Measurements from ENCODE around the gene LTBP1.

Gene LTBP1

DNA sequence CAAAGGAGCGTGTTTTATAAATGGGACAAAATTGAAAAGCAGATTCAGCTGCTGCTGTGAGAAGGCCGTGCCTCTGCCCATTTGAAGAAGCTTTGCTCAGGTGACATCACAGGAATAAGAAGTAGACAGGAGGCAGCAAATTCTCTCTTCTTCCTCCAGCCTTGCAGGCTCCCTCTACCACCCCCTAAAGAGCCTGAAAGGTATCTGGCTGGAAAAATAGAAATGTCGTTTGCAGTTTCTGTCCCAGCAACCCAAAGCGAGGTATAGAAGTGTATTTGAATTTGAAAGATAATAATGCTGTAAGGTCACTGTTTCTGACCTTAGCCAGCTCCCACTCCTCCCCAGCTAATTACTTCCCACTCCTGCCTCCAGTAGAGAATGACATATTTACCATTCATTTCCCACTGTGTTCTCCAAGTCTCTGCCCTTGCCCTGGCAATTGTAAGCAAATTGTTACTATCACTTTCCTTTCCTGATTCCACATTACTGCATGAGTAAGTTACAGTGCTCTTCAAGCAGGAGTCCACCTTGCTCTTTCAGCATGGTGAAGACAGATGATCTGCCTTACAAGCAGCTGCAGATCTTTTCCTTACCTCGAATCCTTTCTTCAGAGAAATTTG is 472.9 kb downstream of the LTBP1 start:
- no peak overlapping the region for H3K4me3 ChIP-seq (ENCODE audit: low read depth, low read length)
- TF ChIP-seq, protein P1, sequence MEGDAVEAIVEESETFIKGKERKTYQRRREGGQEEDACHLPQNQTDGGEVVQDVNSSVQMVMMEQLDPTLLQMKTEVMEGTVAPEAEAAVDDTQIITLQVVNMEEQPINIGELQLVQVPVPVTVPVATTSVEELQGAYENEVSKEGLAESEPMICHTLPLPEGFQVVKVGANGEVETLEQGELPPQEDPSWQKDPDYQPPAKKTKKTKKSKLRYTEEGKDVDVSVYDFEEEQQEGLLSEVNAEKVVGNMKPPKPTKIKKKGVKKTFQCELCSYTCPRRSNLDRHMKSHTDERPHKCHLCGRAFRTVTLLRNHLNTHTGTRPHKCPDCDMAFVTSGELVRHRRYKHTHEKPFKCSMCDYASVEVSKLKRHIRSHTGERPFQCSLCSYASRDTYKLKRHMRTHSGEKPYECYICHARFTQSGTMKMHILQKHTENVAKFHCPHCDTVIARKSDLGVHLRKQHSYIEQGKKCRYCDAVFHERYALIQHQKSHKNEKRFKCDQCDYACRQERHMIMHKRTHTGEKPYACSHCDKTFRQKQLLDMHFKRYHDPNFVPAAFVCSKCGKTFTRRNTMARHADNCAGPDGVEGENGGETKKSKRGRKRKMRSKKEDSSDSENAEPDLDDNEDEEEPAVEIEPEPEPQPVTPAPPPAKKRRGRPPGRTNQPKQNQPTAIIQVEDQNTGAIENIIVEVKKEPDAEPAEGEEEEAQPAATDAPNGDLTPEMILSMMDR (IDR thresholded peaks at IDR 0.05; ENCODE audit: borderline replicate concordance, insufficient read depth, low read depth, low read length), result no peak

DNA sequence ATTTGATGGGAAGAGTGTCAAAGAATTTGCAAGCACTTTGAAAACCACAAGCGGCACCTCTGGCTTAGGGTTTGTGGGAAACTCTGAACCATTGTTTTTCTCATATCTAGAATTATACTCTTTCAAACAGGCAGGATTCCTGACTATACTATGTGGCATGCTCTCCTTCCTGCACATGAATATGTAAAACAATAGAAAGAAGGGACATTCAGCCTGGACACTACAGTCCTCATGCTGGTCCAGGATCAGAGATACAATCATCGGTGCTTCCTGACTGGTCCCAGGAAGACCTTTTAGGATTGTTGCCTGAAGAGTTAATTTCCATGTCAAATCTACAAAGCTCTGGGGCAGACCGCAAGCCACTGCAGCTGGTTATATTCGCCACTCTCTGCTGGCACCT is 474.0 kb downstream of the LTBP1 start:
- H3K4me3 ChIP-seq (ENCODE audit: low read depth, low read length), result no peak overlapping the region
- TF ChIP-seq, protein P1 (IDR thresholded peaks at IDR 0.05; ENCODE audit: borderline replicate concordance, insufficient read depth, low read depth, low read length), result no peak

DNA sequence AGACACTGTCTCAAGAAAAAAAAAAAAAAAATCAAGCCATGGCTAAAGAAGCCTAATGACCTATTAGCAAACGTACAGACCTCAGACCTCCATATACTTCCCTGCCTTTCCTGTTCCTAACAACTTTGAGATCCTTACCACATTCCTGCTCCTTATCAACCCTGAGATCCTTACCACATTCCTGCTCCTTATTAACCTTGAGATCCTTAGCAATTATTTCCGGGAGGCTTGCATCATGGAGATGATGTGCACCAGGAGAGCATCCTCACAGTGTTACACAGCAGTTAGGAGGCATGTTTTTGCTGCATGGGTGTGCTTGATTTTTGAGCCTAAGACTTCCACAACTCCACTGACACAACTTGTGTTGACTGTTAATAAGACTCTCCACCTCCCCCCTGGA is 475.1 kb downstream of the LTBP1 start:
- TF ChIP-seq, protein P1 (IDR thresholded peaks at IDR 0.05; ENCODE audit: borderline replicate concordance, insufficient read depth, low read depth, low read length), result no peak
- H3K4me3 ChIP-seq (ENCODE audit: low read depth, low read length), result no peak overlapping the region

DNA sequence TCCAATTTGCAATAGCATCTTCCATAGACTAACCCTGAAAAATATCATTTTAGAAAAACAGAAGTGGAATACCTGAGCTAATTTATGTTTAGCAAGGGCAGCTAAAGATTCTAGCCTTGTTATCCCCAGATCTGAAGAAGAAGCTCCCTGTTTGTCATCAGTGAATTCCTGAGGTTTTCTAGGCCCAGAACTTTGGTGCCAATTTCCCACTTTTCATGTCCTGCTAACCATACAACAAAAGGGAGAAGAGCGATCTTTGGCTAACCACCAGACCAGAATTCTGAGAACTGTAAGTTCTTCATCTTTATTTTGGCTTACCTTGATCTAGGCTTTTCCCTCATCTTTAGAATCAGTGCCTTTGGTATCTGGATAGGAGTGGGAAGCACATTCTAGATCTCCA is 478.4 kb downstream of the LTBP1 start:
- TF ChIP-seq, protein P1 (IDR thresholded peaks at IDR 0.05; ENCODE audit: borderline replicate concordance, insufficient read depth, low read depth, low read length), result no peak
- H3K4me3 ChIP-seq (ENCODE audit: low read depth, low read length), result no peak overlapping the region

DNA sequence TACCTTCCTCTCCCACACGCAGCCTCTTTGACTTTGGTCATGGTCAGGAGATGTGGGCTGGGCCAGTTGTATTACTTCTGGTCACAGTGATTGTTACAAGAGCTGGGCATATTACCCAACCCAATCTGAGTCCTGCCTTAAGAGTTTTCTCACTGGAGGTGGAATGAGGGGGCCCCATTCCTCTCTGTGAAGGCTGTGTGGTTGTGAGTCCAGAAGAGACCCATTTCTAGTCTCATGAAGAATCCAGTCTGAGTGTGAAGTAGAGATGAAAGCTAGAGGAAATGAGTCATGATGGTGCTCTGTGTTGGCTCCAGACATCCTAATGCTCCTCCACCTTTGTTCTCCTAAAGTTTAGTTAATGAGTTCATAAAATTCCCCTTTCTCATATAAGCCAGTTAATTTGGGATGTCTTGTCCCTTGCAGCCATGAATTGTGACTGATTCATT is 478.9 kb downstream of the LTBP1 start:
- no peak overlapping the region for H3K4me3 ChIP-seq (ENCODE audit: low read depth, low read length)
- TF ChIP-seq, protein P1 (IDR thresholded peaks at IDR 0.05; ENCODE audit: borderline replicate concordance, insufficient read depth, low read depth, low read length), result no peak

DNA sequence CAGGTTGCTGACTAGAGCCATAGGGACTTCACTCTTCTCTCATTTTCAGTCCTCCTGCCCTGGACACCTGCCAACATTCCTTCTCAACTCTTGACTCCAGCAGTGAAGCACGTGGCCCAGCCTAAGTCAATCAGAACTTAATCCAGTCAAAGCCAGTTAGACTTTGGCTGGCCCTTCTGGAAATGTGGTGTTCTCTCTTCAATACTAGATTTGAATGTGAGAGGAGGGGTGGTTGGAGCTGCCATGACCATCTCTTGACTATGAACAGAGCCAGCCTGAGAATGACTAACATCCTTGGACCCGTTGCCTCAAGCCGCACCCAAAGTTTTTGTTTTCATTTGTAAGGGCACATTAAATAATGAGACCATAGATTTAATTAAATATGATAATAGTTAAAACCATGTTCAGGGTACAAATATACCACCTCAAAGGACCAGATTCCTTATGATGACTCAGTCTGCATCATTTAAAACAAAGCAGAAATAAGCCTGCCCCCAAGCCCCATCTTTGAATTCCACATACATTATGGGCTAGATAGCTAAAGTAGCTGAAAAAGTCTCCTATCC is 480.0 kb downstream of the LTBP1 start:
- TF ChIP-seq, protein P1 (IDR thresholded peaks at IDR 0.05; ENCODE audit: borderline replicate concordance, insufficient read depth, low read depth, low read length), result no peak
- H3K4me3 ChIP-seq (ENCODE audit: low read depth, low read length), result no peak overlapping the region

DNA sequence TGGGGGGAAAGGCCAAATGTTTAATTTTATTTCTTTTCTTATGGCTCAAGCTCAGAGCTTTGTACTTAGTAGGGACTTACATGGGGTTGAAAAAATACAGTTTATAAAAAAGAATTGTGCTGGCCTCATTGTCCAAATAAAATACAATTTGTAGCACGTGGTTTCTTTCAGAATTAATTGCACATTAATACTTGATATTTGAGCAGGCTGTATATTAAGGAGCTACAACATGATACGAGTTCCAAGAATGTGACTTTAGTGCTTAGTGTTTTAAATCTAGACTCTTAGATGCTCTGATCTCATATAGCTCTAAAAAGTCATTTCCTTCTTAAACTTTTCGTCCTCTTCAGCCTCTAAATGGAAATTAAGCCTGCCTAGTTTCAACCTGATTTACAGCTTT is 483.3 kb downstream of the LTBP1 start:
- TF ChIP-seq, protein P1 (IDR thresholded peaks at IDR 0.05; ENCODE audit: borderline replicate concordance, insufficient read depth, low read depth, low read length), result no peak

More for the DNA sequence above, 483.3 kb downstream of the LTBP1 start:
- no peak overlapping the region for H3K4me3 ChIP-seq (ENCODE audit: low read depth, low read length)

Data from GM12875 (cell line).